ENCODE data around the gene TLK1.

Gene TLK1

GRCh38 chr2:171057575-171057974, 103.1 kb downstream of the TLK1 start:
- TF ChIP-seq GLIS3 (CRISPR knock-in tag; IDR thresholded peaks at IDR 0.05) (no peak), TOX (CRISPR knock-in tag; IDR thresholded peaks at IDR 0.05; ENCODE audit: borderline replicate concordance) (no peak), PATZ1 (CRISPR knock-in tag; IDR thresholded peaks at IDR 0.05; ENCODE audit: borderline replicate concordance) (no peak), ZC3H10 (CRISPR knock-in tag; IDR thresholded peaks at IDR 0.05) (no peak), CSDC2 (CRISPR knock-in tag; IDR thresholded peaks at IDR 0.05) (no peak), ISL1 (CRISPR knock-in tag; IDR thresholded peaks at IDR 0.05) (no peak), TSHZ2 (CRISPR knock-in tag; IDR thresholded peaks at IDR 0.05) (no peak), CSRNP3 (CRISPR knock-in tag; IDR thresholded peaks at IDR 0.05) (no peak), PPARA (CRISPR knock-in tag; IDR thresholded peaks at IDR 0.05; ENCODE audit: borderline replicate concordance) (no peak)
- no peak for ATAC-seq

- TF ChIP-seq, protein P1, sequence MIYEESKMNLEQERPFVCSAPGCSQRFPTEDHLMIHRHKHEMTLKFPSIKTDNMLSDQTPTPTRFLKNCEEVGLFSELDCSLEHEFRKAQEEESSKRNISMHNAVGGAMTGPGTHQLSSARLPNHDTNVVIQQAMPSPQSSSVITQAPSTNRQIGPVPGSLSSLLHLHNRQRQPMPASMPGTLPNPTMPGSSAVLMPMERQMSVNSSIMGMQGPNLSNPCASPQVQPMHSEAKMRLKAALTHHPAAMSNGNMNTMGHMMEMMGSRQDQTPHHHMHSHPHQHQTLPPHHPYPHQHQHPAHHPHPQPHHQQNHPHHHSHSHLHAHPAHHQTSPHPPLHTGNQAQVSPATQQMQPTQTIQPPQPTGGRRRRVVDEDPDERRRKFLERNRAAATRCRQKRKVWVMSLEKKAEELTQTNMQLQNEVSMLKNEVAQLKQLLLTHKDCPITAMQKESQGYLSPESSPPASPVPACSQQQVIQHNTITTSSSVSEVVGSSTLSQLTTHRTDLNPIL (CRISPR knock-in tag; IDR thresholded peaks at IDR 0.05; ENCODE audit: low read depth), result no peak
- no peak for TF ChIP-seq RARB (CRISPR knock-in tag; IDR thresholded peaks at IDR 0.05)
- TF ChIP-seq GLIS3 (CRISPR knock-in tag; IDR thresholded peaks at IDR 0.05), result no peak
- no peak for TF ChIP-seq ESRRG (CRISPR knock-in tag; IDR thresholded peaks at IDR 0.05)
- no peak for TF ChIP-seq ZNF8 (CRISPR knock-in tag; IDR thresholded peaks at IDR 0.05)
- TF ChIP-seq PATZ1 (CRISPR knock-in tag; IDR thresholded peaks at IDR 0.05; ENCODE audit: borderline replicate concordance), result no peak
- no peak for TF ChIP-seq CSRNP3 (CRISPR knock-in tag; IDR thresholded peaks at IDR 0.05)
- TF ChIP-seq BACH2 (CRISPR knock-in tag; IDR thresholded peaks at IDR 0.05; ENCODE audit: borderline replicate concordance), result no peak
- TF ChIP-seq TCF4 (CRISPR knock-in tag; IDR thresholded peaks at IDR 0.05; ENCODE audit: borderline replicate concordance), result no peak
- no peak for TF ChIP-seq SNAI2 (CRISPR knock-in tag; IDR thresholded peaks at IDR 0.05)
- TF ChIP-seq ZNF565 (CRISPR knock-in tag; conservative IDR thresholded peaks at IDR 0.05; ENCODE audit: low read depth), result no peak
- no peak for TF ChIP-seq ISL1 (CRISPR knock-in tag; IDR thresholded peaks at IDR 0.05)
- TF ChIP-seq ZNF70 (CRISPR knock-in tag; IDR thresholded peaks at IDR 0.05), result no peak
- no peak for TF ChIP-seq TOX (CRISPR knock-in tag; IDR thresholded peaks at IDR 0.05; ENCODE audit: borderline replicate concordance)
- TF ChIP-seq ZFP30 (CRISPR knock-in tag; IDR thresholded peaks at IDR 0.05), result no peak
- TF ChIP-seq, protein P2, sequence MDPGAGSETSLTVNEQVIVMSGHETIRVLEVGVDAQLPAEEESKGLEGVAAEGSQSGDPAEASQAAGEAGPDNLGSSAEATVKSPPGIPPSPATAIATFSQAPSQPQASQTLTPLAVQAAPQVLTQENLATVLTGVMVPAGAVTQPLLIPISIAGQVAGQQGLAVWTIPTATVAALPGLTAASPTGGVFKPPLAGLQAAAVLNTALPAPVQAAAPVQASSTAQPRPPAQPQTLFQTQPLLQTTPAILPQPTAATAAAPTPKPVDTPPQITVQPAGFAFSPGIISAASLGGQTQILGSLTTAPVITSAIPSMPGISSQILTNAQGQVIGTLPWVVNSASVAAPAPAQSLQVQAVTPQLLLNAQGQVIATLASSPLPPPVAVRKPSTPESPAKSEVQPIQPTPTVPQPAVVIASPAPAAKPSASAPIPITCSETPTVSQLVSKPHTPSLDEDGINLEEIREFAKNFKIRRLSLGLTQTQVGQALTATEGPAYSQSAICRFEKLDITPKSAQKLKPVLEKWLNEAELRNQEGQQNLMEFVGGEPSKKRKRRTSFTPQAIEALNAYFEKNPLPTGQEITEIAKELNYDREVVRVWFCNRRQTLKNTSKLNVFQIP (CRISPR knock-in tag; IDR thresholded peaks at IDR 0.05; ENCODE audit: borderline replicate concordance, low read depth), result no peak
- no peak for TF ChIP-seq OSR1 (CRISPR knock-in tag; IDR thresholded peaks at IDR 0.05)
- no peak for TF ChIP-seq CSDC2 (CRISPR knock-in tag; IDR thresholded peaks at IDR 0.05)
- no peak for TF ChIP-seq TSHZ2 (CRISPR knock-in tag; IDR thresholded peaks at IDR 0.05)
- TF ChIP-seq ZFP3 (CRISPR knock-in tag; IDR thresholded peaks at IDR 0.05), result no peak
- peak; percentile 66 for ATAC-seq
These were observed 104.4 kb downstream of the TLK1 start for GRCh38 chr2:171056307-171056706.
